HG02852 (cell line): ENCODE data around the gene MICAL2.

Experiments
- ATAC-seq: cut with Tn5 transposase; IDR thresholded peaks from one replicate; pipeline ENCODE4 v1.9.1; 2021; ENCODE audit warnings: mild to moderate bottlenecking, moderate library complexity; ENCODE audit not compliant: unreplicated experiment

Gene MICAL2

DNA sequence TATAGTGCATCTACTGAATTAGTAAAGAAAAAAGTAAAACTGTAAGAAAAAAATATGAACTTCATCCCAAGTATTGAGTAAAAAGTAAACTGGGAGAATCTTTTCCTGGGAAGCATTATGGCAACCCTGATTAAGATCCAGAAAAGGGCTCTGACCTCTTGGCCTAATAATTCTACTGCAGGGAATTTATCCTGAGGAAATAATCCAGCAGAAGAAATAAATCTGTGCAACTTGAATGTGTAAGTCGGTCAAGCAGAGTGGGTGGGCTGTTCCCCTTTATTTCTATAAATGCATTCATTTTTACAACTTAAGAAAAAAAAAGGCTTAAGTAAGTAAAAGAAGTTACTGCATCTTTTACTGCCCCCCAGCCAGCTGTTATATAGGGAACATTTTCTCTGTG lies 155.7 kb downstream of the MICAL2 start:
- ATAC-seq, result no peak

- no peak for ATAC-seq
These were observed 156.6 kb downstream of the MICAL2 start for GRCh38 chr11:12266943-12267342.

- no peak for ATAC-seq
These were observed 157.5 kb downstream of the MICAL2 start for GRCh38 chr11:12267921-12268320.

- ATAC-seq, result no peak
These were observed 158.7 kb downstream of the MICAL2 start for GRCh38 chr11:12269104-12269441.

- ATAC-seq, result no peak
These were observed 159.2 kb downstream of the MICAL2 start for GRCh38 chr11:12269446-12270214.

DNA sequence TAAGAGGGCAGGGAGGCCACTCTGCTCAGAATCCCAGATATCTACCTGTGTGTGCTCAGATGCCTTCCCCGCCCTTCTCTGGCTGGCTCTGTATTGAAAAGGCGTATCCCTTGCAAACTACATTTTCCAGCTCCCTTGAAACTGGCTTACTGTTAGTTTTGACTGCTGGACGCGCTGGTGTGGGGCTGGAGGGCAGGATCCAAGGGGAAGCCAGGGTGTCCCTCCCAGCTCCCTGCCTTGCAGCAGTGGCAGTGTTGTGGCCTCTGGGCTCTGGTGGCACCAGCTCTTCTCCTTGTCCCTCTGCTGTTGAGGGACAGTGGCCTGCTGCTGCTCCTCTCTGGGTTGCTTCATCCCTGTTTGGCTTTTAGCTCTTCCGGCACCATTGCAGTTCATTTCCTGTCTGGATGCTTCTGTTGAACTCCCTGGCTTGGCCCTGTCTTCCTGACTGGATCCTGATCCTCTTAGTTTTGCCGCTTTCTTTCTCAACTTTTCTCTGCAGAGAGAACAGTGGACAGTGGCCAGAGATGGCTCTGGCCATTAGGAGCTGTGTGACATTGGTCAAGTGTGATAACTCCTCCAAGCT lies 159.9 kb downstream of the MICAL2 start:
- no peak for ATAC-seq

GRCh38 chr11:12270817-12271216 lies 160.4 kb downstream of the MICAL2 start:
- ATAC-seq, result no peak

- ATAC-seq, result no peak
These were observed 160.9 kb downstream of the MICAL2 start for GRCh38 chr11:12271241-12271640.

GRCh38 chr11:12271826-12272366 lies 161.5 kb downstream of the MICAL2 start:
- ATAC-seq, result no peak

- no peak for ATAC-seq
These were observed 162.6 kb downstream of the MICAL2 start for GRCh38 chr11:12272821-12273617.

- no peak for ATAC-seq
These were observed 163.2 kb downstream of the MICAL2 start for GRCh38 chr11:12273618-12273995.

- no peak for ATAC-seq
These were observed 163.7 kb downstream of the MICAL2 start for GRCh38 chr11:12274056-12274455.

DNA sequence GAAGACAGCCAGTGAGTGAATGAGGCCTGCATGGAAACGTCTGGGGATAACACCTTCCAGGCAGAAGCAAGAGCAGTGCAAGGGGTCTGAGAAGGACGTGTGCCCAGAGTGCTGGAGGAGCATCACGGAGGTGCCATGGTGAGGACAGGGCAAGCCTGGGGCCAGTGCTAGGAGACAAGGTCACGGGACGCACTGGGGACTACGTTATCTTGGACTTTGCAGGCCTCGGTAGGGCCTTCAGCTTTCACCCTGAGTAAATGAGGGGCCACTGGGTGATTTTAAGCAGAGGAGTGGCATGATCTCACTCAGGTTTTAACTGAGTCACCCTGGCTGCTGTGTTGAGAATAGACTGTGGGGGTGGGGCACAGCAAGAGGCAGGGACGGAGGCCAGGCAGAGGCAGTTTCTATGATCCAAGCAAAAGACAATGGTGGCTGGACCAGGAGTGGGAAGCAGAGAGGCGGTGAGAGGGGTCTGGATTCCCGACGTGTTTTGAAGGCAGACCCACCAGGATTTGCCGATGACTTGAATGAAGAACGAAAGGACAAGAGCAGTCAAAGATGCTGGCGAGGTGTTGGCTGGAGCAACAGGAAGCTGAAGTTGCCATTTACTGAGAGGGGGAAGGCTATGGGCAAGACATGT lies 164.3 kb downstream of the MICAL2 start:
- ATAC-seq, result no peak

DNA sequence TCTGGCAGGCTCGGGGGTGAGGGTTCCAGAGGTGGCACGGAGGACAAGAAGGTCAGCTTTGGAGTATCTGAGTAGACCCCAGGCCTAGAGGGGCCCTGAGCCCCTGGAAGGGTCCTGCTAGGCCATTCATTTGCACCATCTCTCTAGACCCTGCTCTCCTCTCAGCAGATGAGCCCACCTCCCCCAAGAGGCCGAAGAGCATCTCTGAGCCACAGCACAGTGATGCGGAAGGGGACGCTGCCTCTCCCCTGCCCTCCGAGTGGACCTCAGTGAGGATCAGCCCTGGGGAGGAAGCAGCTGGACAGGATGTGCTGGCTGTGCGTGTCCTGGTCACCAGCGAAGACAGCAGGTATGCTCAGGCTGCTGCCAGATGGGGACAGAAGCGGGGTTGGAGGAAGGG lies 165.4 kb downstream of the MICAL2 start:
- no peak for ATAC-seq

GRCh38 chr11:12276356-12276755 lies 166.0 kb downstream of the MICAL2 start:
- no peak for ATAC-seq

GRCh38 chr11:12276831-12277475 lies 166.6 kb downstream of the MICAL2 start:
- ATAC-seq, result no peak

GRCh38 chr11:12278766-12279671 lies 168.6 kb downstream of the MICAL2 start:
- no peak for ATAC-seq

DNA sequence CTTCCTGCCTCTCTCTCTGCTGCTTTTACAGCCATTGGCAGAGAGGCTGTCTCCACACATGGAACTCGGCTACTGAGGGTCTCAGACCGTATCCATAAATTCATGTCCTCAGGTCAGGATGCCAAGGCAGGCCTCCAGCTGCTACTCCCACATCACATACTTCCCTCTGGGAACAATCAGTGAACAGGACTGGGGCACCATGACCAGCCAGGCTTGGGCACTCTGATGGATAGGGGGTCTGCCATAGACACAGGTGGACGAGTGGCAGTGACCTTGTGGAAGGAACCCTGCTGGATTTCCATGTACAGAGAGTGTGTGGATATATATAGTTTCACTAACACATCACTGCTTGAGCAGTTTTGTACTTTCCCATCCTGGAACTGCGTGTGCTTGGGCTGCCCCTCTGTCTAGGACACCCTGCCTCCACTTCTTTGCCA lies 169.3 kb downstream of the MICAL2 start:
- ATAC-seq, result no peak

GRCh38 chr11:12280199-12280837 lies 169.9 kb downstream of the MICAL2 start:
- no peak for ATAC-seq
